Stomach (tissue), 9 donors: ENCODE measurements around the gene ST14. TPM values are rescaled to one million over a fixed set of nuclear protein-coding genes. Genes with fewer than 3 reads are reported as not detected.
"Not testable (repeated sequence)": the region's sequence is repeated elsewhere in the genome, so short reads cannot be mapped to it uniquely, and the experiment has no call there.

ENCODE experiments used
- DNase-seq, 2 donors: peaks; one replicate each; pipeline versions ENCODE4 v3.0.0 to v3.0.0-alpha.2; 2013 to 2019
- H3K27ac ChIP-seq, 5 donors: fragments of 200-600 bp in 4 of 5; sonication (generic) in 4 of 5; one replicate each; pipeline ENCODE4 v1.5.1; 2013 to 2019; ENCODE audit warnings: mild to moderate bottlenecking in 1 of 5, moderate library complexity in 1 of 5
- H3K27me3 ChIP-seq, 3 donors: fragments of 200-600 bp; sonication (generic); one replicate each; pipeline ENCODE4 v1.5.1; 2017 to 2019; ENCODE audit warnings: mixed run types in 1 of 3
- H3K36me3 ChIP-seq, 4 donors: fragments of 200-600 bp; sonication (generic); 1 replicate in 3 of 4; 2 replicates in 1 of 4; pipeline ENCODE4 v1.5.1; 2016 to 2019
- H3K4me1 ChIP-seq, 4 donors: fragments of 200-600 bp; sonication (generic); one replicate each; pipeline ENCODE4 v1.5.1; 2016 to 2019
- H3K4me3 ChIP-seq, 4 donors: fragments of 200-600 bp; sonication (generic) in 3 of 4; one replicate each; pipeline ENCODE4 v1.5.1; 2016 to 2019; ENCODE audit warnings: mild to moderate bottlenecking in 1 of 4
- H3K9me3 ChIP-seq, 4 donors: fragments of 200-600 bp; sonication (generic); one replicate each; pipeline ENCODE4 v1.5.1; 2016 to 2019
- EP300 ChIP-seq: sonication (generic); formaldehyde crosslinking; IDR thresholded peaks from one replicate; pipeline ENCODE4 v1.6.1; 2017; ENCODE audit warnings: antibody characterized with exemption
- POLR2A ChIP-seq, 4 donors: fragments of 450-650 bp; IDR thresholded peaks; one replicate each; pipeline ENCODE4 v1.6.1; 2016; ENCODE audit warnings: antibody characterized with exemption in 4 of 4, control low read depth in 2 of 4, mild to moderate bottlenecking in 1 of 4, moderate library complexity in 1 of 4
- POLR2AphosphoS5 ChIP-seq, 3 donors: sonication (generic); formaldehyde crosslinking; IDR thresholded peaks; one replicate each; pipeline ENCODE4 v1.6.1; 2016; ENCODE audit warnings: antibody characterized with exemption in 3 of 3
- WGBS, 5 donors: extraction: QIAGEN DNeasy Blood & Tissue Kit in 3 of 5; methylation state at CpG; one replicate each; pipeline versions ENCODE4 v1.1.5 to v1.1.7; 2013 to 2018; 5-methylcytosine and 5-hydroxymethylcytosine counted together
- intact Hi-C: fragments of 100-400 bp; cut with DNase I; formaldehyde crosslinking; loops from one replicate; pipeline ENCODE4 v1.15.1; 2023; ENCODE audit warnings: low total_unique reads
- polyA plus RNA-seq, 3 donors: library from polyadenylated mRNA; stranded (reverse); fragments of 200-250 nt; gene quantifications; one replicate each; pipeline ENCODE4 v1.2.3, GENCODE V29; 2013
- total RNA-seq, 5 donors: library from RNA; depleted of rRNA; stranded (reverse); fragments of >200 nt; gene quantifications; one replicate each; pipeline versions ENCODE4 v1.1.0 to v1.2.3, GENCODE V29; 2014 to 2016
- TF ChIP-seq, protein P1 (sequence below), 7 experiments: fragments of 450-650 bp in 4 of 7; fragments of 200-600 bp in 3 of 7; sonication (generic) in 3 of 7; IDR thresholded peaks; one replicate each; pipeline ENCODE4 v1.5.1; 2016 to 2019; ENCODE audit warnings: antibody characterized with exemption in 7 of 7, control low read depth in 2 of 7, mild to moderate bottlenecking in 1 of 7
- donor health status: healthy with polysubstance abuse.
- donor health status: Bipolar disorder and iron deficiency.
- donor health status: healthy.

The ST14 gene
- total and polyA plus RNA-seq, 8 donors: 12.4 to 380 (median 50.0) TPM

DNA sequence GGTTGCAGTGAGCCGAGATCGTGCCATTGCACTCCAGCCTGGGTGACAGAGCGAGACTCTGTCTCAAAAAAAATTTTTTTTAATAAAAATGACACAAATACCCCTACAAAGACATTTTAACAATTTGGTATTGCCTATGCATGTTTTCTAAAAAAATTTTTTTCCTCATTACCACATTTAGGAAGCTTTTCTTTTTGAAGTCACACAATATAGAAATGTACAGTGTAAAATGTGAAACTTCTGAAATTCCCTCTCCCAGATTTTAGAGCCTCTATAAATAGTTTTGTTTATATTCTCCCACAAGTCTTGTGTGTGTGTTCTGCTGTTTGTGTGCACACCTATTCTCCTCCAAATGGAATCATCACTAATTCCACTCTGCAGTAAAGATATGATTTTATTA, 7.6 kb downstream of the ST14 start:
- peaks cover 0 to 12% (median 0%) of the 10 kb centered on the region in 3 donors for H3K27me3 ChIP-seq
- no peak overlapping the region for H3K4me3 ChIP-seq
- intact Hi-C loops: no loop called here
- no peaks in the 10 kb centered on the region for H3K9me3 ChIP-seq
- peaks cover 16 to 70% (median 32%) of the 10 kb centered on the region in 4 donors for H3K4me1 ChIP-seq
- DNase-seq: no peak
- TF ChIP-seq EP300 (no peak), POLR2A (IDR thresholded peaks at IDR 0.05) (no peak), POLR2AphosphoS5 (IDR thresholded peaks at IDR 0.05) (no peak)
- TF ChIP-seq, protein P1, sequence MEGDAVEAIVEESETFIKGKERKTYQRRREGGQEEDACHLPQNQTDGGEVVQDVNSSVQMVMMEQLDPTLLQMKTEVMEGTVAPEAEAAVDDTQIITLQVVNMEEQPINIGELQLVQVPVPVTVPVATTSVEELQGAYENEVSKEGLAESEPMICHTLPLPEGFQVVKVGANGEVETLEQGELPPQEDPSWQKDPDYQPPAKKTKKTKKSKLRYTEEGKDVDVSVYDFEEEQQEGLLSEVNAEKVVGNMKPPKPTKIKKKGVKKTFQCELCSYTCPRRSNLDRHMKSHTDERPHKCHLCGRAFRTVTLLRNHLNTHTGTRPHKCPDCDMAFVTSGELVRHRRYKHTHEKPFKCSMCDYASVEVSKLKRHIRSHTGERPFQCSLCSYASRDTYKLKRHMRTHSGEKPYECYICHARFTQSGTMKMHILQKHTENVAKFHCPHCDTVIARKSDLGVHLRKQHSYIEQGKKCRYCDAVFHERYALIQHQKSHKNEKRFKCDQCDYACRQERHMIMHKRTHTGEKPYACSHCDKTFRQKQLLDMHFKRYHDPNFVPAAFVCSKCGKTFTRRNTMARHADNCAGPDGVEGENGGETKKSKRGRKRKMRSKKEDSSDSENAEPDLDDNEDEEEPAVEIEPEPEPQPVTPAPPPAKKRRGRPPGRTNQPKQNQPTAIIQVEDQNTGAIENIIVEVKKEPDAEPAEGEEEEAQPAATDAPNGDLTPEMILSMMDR (IDR thresholded peaks at IDR 0.05): no peak
- no peaks in the 10 kb centered on the region for H3K36me3 ChIP-seq
- 81 to 96% (median 94%) methylated on average over 3 of the region's 3 CpGs for WGBS, 5 donors
- peak overlapping the region in 3 of 5 donors; percentile 22 to 66 (median 44) for H3K27ac ChIP-seq

DNA sequence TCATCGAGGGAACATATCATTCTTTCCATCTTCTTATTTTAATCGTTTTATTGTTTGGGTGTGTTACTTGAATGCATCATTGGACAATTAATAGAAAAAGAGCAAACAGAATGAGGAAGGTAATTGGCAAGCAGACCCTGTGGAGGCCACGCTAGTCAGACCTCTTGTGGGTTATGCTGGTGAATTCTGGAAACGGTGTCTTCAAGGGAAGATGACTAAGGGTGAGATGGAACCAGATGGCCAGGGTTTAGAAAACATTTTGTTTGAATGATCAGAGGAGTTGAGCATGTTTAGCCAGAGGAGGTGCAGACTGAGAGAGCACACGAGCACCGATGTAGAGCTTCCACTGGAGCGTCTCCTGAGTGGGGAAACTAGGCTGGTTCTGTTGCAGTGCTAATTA, 8.5 kb downstream of the ST14 start:
- H3K4me1 ChIP-seq: peaks cover 10 to 60% (median 27%) of the 10 kb centered on the region in 4 donors
- intact Hi-C loops: no loop called here
- WGBS, 5 donors: 80 to 85% (median 81%) methylated on average over 7 of the region's 7 CpGs
- H3K4me3 ChIP-seq: no peak overlapping the region
- H3K9me3 ChIP-seq: no peaks in the 10 kb centered on the region
- H3K27me3 ChIP-seq: peaks cover 0 to 5% (median 0%) of the 10 kb centered on the region in 3 donors
- no peak for TF ChIP-seq POLR2AphosphoS5 (IDR thresholded peaks at IDR 0.05)
- TF ChIP-seq, protein P1 (IDR thresholded peaks at IDR 0.05): no peak
- no peak for TF ChIP-seq POLR2A (IDR thresholded peaks at IDR 0.05)
- TF ChIP-seq EP300: no peak
- DNase-seq: no peak
- no peak overlapping the region for H3K27ac ChIP-seq
- no peaks in the 10 kb centered on the region for H3K36me3 ChIP-seq

DNA sequence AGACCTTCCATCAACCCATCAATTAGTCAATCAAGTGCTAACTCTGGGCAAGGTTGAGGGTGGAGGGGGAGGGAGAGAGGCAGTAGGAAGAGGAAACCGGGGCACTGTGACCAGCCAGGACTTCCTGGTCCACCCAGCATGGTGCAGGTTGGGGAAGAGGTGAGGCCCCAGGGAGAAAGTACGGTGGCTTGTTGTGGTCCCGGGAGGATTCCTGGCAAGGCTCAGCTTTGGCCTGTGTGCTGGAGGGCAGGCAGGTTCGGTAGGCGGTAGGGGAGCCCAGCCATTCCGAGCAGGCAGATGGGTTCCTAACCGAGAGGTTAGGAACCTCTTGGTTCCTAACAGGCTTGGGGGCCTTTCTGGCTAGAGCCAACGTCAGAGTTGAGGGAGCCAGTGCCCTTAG, 10.8 kb downstream of the ST14 start:
- Histone ChIP-seq H3K36me3 (no peaks in the 10 kb centered on the region), H3K27me3 (no peaks in the 10 kb centered on the region), H3K27ac (no peak overlapping the region), H3K9me3 (peaks cover 0 to 11% (median 0%) of the 10 kb centered on the region in 4 donors), H3K4me3 (no peak overlapping the region), H3K4me1 (peaks cover 0 to 42% (median 13%) of the 10 kb centered on the region in 4 donors)
- DNase-seq: no peak
- intact Hi-C loops: no loop called here
- no peak for TF ChIP-seq POLR2A (IDR thresholded peaks at IDR 0.05)
- WGBS, 5 donors: 65 to 76% (median 69%) methylated on average over 8 of the region's 8 CpGs

DNA sequence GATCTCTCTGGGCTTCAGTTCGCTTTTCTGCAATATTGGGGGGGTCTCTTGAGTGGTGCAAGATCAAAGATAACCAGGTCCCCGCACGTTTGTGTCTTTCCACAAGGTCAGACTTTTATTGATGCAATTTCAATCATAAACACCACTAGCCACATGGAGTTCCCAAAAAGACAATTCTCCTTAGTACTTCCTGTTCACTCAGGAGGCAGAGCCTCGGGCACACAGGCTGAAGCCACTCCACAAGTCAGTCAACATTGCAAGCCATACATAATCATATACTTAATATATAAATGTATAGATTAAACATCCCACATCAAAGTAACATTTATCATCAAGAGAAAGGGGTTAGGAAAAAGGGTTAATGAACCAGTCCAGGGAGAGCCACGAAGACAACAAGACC, 12.0 kb downstream of the ST14 start:
- WGBS, 5 donors: 32 to 42% (median 38%) methylated on average over 5 of the region's 5 CpGs
- intact Hi-C loops: no loop called here
- Histone ChIP-seq H3K9me3 (peaks cover 0 to 12% (median 0%) of the 10 kb centered on the region in 4 donors), H3K4me1 (peaks cover 0 to 31% (median 5%) of the 10 kb centered on the region in 4 donors), H3K27ac (no peak overlapping the region), H3K27me3 (no peaks in the 10 kb centered on the region), H3K36me3 (no peaks in the 10 kb centered on the region), H3K4me3 (no peak overlapping the region)
- no peak for TF ChIP-seq POLR2AphosphoS5 (IDR thresholded peaks at IDR 0.05)
- TF ChIP-seq POLR2A (IDR thresholded peaks at IDR 0.05): no peak
- TF ChIP-seq, protein P1 (IDR thresholded peaks at IDR 0.05): no peak
- no peak for TF ChIP-seq EP300
- DNase-seq: no peak

DNA sequence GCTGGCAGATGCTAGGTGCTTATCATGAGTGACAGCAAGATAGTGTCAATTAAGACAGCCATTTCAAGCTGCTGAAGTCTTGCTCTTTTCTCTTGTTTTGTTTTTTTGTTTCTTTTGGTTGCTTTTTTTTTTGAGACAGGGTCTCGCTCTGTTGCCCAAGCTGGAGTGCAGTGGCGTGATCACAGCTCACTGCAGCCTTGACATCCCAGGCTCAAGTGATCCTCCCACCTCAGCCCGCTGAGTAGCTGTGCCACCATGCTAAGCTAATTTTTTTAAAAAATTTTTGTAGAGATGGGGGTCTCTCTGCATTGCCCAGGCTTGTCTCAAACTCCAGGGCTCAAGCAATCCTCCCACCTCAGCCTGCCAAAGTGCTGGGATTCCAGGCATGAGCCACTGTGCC, 12.4 kb downstream of the ST14 start:
- intact Hi-C loops, H3K36me3 ChIP-seq, DNase-seq, H3K27ac ChIP-seq, H3K27me3 ChIP-seq, H3K4me3 ChIP-seq: not testable (repeated sequence)
- Histone ChIP-seq H3K9me3 (peaks cover 0 to 12% (median 0%) of the 10 kb centered on the region in 4 donors), H3K4me1 (peaks cover 0 to 30% (median 5%) of the 10 kb centered on the region in 4 donors)
- 75 to 94% (median 83%) methylated on average over 3 of the region's 3 CpGs for WGBS, 5 donors
